GM19324 (cell line): ENCODE measurements around the gene CNPY4.

Experiments
- ATAC-seq: cut with Tn5 transposase; IDR thresholded peaks from one replicate; pipeline ENCODE4 v1.9.1; 2021; ENCODE audit warnings: mild to moderate bottlenecking, moderate library complexity; ENCODE audit not compliant: unreplicated experiment, low FRiP score

Gene CNPY4

DNA sequence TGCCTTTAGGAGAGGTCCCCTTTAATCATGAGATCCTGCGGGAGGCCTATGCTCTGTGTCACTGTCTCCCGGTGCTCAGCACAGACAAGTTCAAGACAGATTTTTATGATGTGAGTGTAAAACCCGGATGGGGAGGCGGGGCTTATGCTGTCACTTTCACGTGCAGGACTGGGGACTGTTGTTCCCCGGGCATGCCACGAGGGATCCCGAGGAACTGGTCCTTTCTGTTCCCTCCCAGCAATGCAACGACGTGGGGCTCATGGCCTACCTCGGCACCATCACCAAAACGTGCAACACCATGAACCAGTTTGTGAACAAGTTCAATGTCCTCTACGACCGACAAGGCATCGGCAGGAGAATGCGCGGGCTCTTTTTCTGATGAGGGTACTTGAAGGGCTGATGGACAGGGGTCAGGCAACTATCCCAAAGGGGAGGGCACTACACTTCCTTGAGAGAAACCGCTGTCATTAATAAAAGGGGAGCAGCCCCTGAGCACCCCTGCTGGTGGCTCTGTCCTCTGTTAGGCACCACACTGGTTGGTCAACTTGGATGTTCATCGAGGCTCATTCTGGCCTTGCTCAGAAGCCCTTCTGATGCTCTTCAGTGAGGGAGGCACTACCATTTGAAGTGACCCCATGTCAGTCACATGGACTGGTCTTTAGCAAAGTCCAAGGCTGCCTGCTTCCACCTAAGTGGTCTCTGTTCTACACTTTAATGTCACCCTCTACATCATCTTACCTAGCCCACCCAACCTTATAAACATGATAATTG is 27.8 kb upstream of the CNPY4 start:
- no peak for ATAC-seq

DNA sequence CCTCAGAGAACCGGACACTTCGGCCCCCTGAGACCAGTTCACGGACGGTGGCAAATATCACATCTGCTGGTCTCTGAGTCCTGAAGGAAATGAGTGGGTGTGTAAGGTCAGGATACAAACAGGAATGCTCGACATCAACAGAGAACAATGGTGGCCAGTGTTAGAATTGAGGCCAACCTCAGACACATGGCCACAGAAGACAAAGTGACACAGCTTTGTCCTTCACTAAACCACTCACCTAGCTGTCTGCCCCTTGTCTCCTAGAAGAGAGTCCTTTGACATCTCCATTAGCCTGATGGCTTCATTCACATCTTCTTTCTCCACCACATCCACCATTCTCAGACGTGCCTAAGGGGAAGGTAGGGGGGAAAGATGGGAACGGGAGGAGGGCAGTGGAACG is 26.4 kb upstream of the CNPY4 start:
- ATAC-seq = no peak

DNA sequence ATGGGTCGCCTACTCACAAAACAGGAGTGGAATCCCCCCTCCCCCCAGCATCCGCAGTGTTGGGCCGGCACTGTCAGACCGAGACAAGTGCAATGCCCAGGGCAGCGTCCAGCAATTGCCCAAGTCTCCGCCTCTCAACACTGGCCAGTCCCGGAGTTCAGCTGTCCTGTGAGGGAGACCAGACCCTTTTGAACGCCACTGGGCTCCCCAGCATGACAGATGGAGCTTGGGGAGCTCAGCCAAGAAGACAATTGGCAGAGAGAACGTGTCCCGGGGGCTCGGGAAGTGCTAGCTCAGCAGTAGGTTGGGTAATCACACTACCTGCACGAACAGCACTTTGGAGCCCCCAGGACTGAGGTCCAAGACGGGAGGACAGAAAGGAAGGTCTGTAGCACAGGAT is 25.9 kb upstream of the CNPY4 start:
- ATAC-seq = no peak

DNA sequence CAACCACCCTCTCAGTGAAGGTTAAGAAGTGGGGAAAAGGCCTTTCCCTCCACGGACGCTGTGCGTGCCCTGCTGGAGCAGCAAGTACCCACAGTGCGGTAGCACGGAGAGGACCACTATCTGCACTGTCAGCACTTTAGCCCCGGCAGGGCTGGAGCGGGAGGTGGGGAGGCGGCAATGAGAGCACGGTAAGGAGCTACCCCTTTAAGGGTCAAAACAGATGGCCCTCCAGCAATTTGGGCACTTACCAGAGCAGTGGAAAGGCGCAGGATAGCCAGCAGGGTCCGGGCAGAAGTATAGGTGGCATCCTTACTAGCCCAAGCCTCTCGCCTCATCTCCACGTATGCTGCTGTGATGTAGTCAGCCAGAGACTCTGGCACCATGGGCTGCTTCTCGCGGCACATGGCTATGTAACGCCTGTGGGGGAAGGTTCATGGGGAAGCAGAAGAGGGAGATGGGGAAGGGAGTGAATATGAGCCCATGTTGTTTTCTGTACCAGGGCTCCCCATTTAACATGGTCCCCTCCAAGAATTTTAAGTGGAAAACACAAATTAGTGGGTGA is 25.4 kb upstream of the CNPY4 start:
- ATAC-seq = no peak

DNA sequence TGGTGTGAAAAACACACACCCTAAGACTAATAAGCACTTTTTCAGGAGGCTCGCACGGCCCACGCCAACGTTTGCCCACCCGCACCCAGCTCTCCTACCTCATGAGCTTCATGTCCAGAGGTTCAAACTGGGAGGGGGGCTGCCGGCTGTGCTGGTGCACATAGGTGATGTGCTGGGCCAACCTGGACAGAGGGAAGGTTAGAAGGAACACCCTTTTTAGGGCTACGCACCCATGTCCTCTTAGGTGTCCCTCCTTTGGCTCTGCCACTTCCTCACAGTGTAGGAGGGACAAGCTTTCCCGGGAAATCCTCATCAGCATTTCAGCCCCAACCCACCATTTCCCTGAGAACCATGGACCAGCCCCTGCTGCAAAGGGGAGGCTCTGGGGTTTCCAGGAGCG is 24.1 kb upstream of the CNPY4 start:
- no peak for ATAC-seq

DNA sequence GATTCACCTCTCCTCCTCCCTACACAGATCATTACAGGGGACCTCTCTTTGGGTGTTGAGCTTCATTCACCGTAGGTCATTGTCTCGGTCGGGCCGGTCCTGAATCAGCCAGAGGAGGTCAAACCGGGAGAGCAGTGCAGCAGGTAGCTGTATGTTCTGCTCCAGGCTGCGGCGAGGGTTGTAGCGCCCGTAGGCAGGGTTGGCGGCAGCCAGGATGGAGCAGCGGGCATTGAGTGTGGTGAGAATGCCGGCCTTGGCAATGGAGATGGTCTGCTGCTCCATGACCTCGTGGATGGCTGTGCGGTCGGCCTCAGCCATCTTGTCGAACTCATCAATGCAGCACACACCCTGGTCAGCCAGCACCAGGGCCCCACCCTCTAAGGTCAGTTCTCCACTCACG is 23.7 kb upstream of the CNPY4 start:
- ATAC-seq = no peak

DNA sequence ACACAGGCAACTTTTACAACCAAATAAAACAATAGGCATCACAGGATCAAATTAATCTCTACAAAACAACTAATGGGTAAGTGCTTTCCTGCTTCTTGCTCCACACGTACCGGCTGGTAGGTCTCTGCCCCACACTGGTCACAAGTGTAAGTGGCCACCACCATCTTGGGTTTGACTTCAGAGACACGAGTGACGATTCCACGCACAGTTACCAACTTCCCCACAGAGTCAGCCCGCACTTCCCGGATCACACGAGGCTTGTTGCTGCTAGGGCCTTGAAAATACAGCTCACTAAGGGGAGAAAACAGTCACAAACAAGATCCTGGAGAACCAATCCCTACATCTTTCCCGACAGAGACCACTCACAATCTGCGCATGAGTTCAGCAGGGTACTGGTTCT is 20.5 kb upstream of the CNPY4 start:
- no peak for ATAC-seq

DNA sequence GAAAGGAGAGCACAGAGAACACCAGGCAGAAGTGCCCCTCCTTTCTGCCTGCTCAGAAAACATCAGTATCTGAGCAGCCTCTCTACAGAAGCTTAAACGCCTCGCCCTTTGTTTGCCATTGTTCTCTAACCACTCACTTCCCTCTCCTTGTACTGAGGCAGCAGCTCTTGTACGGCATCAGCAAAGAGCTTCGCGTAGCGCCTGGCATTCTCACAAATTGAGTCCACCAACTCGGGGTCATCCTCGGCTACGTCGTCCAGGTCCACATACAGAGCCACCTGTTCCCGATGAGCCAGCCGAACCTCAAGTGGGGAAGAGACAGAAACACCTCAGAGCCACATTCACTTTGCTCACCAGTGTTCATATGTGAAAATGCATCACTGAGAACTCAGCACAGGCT is 20.0 kb upstream of the CNPY4 start:
- no peak for ATAC-seq

DNA sequence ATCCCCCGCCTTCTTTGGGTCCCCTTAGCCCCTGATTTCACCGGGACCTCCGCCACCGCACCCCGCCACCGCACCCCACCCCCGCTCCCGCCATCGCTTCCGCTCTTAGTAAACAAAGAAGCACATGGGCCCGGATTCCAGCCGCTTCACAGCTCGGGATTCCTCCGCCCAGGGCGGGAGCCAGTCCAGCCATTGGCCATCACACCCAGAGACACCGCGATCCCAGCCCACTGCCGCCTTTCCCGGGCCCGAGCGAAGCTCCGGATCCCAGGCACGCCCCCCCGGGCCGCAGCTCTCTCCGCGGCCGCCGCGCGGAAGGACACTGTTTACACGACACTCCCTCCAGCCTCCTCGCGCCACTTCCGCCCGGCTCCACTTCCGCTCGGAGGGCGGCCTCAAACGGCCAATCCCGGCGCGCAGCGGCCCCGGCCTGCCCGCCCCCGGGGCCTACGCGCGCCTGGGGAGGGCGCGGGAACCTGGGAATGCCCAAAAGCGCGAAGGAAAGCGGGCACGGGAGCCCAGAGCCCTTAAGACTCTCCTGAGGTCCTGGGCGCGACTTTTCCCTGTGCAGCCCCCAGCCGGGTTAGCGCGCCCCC is 18.9 kb upstream of the CNPY4 start:
- peak; percentile 75 for ATAC-seq

DNA sequence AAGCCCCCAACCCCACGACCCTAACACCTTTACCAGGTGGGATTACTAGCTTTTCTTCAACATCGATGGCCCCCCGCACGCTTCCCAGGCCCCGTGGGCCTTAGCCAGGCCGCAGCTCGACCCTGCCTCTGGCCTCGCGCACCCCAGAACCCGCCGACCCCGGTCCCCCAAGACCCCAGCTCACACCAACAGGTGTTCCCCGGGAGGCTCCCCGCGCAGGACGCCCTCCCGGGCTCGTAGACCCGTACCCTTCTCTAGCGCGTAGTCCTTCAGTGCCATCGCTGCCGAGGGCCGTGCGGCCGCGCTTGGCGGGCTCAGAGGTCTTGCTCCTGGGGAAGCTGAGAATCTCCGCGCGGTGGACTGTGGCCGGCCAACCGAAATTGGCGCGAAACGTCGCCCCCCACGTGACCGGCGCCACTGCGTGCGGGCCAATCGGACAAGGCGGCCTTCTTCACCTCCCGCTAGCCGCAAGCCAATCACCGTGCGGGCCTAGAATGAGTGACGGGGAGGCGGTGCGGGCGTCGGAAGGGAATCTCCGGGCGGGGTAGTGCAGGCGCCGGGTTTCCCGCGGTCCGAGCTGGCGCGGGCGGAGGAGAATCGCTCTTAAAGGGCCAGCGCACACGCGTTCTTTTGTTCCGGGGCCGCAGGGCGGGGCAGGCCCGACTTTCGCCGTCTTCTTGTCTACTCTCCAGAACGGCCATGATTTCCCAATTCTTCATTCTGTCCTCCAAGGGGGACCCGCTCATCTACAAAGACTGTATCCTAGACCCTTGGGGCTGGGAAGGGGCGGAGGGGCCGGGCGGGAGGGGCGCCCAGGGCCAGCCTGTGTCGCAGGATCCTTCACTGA is 18.2 kb upstream of the CNPY4 start, which contains the start of the genes AP4M1 and MCM7:
Gene AP4M1 (plus strand): TSS at position 628 of the 847 bp plus-strand sequence. CDS start 72 bp downstream, at position 700.
Gene MCM7 (minus strand): TSS at position 382 of the 847 bp plus-strand sequence. CDS start 103 bp downstream, at position 279.
- peak; percentile 83 for ATAC-seq

DNA sequence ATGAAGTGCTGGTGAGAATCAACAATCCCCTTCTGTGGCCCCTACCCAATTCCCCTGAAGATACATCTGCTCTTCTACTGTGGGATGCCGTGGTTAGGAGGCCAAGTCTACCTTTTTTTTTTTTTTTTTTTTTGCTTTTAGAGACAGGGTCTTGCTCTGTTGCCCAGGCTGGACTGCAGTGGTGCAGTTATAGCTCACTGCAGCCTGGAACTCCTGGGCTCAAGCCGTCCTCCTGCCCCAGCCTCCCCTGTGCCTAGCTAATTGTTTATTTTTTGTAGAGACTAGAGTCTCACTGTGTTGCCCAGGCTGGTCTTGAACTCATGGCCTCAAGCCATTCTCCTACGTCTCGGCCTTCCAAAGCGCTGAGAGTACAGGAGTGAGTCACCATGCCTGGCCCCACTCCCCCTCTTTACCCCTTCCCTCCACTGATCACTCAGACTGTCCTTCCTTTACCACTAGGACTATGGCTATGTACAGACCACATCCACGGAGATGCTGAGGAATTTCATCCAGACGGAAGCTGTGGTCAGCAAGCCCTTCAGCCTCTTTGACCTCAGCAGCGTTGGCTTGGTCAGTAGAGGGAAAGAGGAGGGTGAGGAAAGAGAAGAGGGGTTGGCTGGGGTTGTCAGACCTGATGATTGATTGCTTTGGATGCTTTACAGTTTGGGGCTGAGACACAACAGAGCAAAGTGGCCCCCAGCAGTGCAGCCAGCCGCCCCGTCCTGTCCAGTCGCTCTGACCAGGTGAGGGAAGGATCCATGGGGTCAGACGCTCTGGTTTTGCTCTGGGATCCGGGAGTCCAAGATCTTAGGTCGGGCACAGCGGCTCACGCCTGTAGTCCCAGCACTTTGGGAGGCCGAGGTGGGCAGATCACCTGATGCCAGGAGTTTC is 16.2 kb upstream of the CNPY4 start:
- ATAC-seq = no peak

DNA sequence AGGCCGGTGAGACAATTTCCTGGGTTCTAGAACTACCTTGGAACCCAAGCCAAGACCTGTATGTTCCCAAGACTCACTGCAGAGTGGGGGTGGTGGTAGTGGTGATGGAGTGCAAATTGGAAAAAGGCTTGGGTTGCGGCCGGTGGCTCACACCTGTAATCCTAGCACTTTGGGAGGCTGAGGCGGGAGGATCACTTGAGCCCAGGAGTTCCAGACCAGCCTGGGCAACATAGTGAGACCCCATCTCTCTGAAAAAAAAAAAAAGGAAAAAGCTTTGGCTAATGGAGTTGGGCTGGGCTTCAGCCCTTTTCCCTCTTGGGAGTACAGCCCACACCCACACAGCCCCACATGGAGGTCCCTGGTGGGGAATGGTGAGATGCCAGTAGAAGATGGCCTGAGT is 13.9 kb upstream of the CNPY4 start:
- no peak for ATAC-seq

DNA sequence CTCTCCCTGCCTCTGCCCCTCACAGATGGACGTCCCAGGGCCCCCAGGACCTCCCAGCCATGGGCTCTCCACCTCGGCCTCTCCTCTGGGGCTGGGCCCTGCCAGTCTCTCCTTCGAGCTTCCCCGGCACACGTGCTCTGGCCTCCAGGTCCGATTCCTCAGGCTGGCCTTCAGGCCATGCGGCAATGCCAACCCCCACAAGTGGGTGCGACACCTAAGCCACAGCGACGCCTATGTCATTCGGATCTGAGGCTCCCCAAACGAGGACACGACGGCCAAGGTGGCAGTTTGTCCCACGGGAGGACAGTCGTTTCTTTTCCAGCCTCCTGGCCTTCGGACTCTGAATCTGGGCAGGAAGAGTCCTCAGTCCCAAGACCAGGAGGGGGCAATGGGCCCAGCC is 12.8 kb upstream of the CNPY4 start:
- no peak for ATAC-seq

DNA sequence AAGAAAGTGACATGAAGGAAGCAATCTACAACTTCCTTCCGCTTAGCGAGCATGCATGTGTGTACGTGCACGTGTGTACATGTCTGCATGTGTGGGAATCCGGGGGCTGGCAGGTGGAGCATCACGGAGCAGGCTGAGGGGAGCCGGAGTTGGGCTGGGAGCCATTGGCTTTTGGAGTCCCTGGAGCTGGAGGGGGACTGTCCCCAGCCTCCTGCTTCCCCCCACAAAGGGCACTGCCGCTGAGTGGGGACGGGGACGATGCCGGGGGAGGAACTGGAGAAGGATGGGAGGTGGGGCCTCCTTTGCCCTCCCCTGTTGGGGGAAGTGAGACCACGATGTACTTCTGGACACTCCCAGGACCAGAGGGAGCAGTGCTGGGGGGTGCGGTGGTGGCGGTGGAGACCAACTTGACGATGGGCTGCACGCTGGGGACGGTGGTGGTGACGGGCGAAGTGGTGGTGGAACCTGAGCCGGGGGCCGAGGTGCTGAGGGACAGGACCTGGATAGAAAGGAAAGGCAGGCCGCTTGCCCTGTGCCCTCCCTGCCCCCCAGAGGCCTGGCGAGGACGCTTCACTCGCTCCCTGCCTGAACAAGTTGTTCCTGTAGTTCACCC is 12.2 kb upstream of the CNPY4 start:
- no peak for ATAC-seq

DNA sequence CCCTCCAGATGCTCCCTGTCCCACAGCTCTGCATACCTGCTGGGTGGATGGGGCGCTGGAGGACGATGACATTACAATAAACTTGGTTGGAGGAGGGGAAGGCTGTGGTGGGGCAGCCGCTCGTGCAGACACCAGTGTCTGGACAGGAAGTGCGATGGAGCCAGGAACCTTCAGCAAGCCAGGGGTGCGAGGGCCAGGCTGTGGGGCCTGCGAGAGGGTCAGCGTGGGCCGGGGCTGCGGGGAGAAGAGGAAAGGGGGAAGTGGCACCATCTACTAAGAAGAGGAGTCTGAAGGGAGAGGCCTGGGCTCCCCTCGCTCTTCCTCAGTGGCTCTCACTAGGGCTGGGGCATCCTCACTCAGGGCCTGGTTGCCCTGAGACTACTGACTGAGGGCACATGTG is 11.5 kb upstream of the CNPY4 start:
- no peak for ATAC-seq

DNA sequence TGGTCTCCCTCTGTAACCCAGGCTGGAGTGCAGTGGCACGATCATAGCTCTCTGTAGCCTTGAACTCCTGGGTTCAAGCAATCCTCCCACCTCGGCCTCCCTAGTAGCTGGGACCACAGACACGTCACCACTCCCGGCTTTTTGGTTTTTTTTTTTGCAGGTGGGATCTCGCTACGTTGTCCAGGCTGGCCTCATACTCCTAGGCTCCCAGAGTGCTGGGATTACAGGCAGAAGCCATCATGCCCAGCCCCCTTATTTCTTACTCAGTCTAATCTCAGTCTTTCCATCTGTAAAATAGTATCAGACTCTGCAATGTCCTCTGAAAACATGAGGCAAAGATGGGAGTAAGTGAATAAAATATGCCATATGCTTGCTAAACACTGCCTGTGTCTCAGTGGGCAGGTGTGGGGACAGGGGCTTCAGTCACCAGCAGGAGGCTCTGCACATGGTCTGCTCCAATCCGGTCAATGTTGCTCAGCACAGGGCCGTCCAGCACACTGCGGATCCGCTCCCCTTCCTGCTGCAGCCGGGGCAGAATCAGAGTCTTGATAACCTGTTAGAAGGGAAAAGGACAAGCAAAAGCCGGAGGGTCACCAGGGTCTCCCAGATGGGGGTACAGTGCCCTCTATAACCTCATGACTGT is 9.8 kb upstream of the CNPY4 start:
- ATAC-seq = no peak

DNA sequence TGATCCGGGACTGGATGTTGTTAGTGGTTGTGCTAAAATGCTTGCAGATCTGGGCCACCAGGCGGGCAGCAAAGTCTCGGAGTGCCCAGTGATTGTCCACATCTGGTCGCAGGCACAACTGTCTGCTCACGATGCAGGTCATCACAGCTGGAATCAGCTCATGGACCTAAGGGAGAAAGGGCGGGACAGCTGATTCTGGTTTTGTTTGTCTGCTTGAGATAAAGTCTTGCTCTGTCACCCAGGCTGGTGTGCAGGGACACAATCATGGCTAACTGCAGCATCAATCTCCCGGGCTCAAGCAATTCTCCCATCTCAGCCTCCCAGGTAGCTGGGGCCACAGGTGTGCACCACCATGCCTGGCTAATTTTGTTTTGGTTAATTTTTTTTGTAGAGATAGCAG is 8.3 kb upstream of the CNPY4 start:
- ATAC-seq = no peak

DNA sequence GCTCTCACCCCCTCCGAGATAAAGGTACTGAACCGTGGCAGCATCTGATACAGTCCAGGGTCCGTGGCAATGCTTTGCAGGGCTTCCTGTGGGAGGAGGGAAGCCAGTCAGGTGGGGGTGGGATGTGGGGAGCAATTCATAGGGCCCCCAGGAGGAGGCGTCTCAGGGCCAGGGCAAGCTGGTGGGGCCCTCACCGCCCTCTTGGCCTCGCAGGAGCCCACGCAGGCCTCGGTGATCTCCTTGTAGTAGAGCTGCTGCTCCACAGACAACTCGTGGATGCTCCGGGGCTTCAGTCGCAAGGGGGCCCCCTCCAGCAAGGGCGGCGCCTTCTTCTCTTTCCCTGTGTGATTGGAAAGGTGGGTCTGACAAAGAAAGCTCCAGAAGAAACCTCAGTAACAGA is 7.5 kb upstream of the CNPY4 start:
- no peak for ATAC-seq

DNA sequence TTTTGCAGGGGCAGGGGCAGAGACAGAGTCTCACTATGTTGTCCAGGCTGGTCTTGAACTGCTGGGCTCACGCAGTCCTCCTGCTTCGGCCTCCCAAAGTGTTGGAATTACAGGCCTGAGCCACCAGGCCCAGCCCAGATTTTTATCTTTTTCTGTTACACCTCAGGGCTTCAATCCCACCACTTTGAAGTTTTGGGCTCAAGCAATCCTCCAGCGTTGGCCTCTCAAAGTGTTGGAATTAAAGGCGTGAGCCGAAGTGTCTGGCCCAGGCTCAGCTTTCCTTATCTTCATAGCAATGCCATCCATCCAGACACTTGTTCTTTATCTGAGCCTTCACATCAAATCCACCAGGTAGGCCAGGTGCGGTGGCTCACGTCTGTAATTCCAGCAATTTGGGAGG is 4.4 kb upstream of the CNPY4 start:
- no peak for ATAC-seq
